Progenitor cell of endocrine pancreas (in vitro differentiated cells): ENCODE measurements around the gene AFDN. TPM values are rescaled to one million over a fixed set of nuclear protein-coding genes. Genes with fewer than 3 reads are reported as not detected.

Source experiments
- DNase-seq: peaks from one replicate; pipeline ENCODE4 v3.0.0; 2021; ENCODE audit warnings: low spot score; ENCODE audit not compliant: unreplicated experiment
- H3K27ac Mint-ChIP-seq: 2 replicates; pipeline ENCODE4 v1.8.0; 2021; ENCODE audit warnings: mild to moderate bottlenecking, moderate library complexity, mixed read lengths
- H3K27me3 Mint-ChIP-seq: 2 replicates; pipeline ENCODE4 v1.8.0; 2021; ENCODE audit warnings: mixed read lengths
- H3K36me3 Mint-ChIP-seq: 2 replicates; pipeline ENCODE4 v1.8.0; 2022; ENCODE audit warnings: mixed read lengths; ENCODE audit not compliant: insufficient read depth
- H3K4me1 Mint-ChIP-seq: 2 replicates; pipeline ENCODE4 v1.8.0; 2021; ENCODE audit warnings: low read depth, mixed read lengths
- H3K4me3 Mint-ChIP-seq: 2 replicates; pipeline ENCODE4 v1.8.0; 2021; ENCODE audit warnings: low read depth, mild to moderate bottlenecking, moderate library complexity, mixed read lengths
- H3K9me3 Mint-ChIP-seq: 2 replicates; pipeline ENCODE4 v1.8.0; 2021; ENCODE audit warnings: low read depth, mixed read lengths
- total RNA-seq: library from RNA; stranded (reverse); gene quantifications from 2 replicates; pipeline ENCODE4 v1.2.1, GENCODE V29; 2021
- TF ChIP-seq, protein P1 (sequence below): fragments of 200-600 bp; sonication (generic); IDR thresholded peaks from one replicate; pipeline ENCODE4 v1.5.0; 2021; ENCODE audit warnings: antibody characterized with exemption, mild to moderate bottlenecking; ENCODE audit not compliant: unreplicated experiment

The AFDN gene
- total RNA-seq, 1 donor from 2014 or later, result 423 TPM

DNA sequence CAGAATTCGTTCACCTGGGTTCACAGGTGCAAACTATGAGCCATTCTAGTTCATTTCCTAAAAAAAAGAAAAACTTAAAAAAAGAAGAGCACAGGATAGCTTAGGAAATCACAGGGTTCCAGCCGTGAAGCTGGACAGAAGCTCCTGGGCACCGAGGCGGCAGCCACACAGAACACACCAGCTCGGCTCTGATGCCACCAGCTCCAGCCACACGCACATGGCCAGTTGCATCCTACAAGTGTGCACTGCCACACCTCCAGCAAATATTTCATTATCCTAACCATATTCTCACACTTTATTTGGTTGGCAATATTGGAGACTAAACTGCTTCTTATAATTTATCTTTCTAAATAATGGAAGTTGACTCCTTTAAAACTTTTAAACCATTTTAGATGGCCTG, 26.2 kb upstream of the AFDN start:
- no peaks in the 10 kb centered on the region for H3K9me3 Mint-ChIP-seq
- peaks cover 20% of the 10 kb centered on the region for H3K4me1 Mint-ChIP-seq
- no peak for DNase-seq
- H3K4me3 Mint-ChIP-seq, result no peak overlapping the region
- no peak overlapping the region for H3K27ac Mint-ChIP-seq
- no peaks in the 10 kb centered on the region for H3K36me3 Mint-ChIP-seq
- TF ChIP-seq, protein P1, sequence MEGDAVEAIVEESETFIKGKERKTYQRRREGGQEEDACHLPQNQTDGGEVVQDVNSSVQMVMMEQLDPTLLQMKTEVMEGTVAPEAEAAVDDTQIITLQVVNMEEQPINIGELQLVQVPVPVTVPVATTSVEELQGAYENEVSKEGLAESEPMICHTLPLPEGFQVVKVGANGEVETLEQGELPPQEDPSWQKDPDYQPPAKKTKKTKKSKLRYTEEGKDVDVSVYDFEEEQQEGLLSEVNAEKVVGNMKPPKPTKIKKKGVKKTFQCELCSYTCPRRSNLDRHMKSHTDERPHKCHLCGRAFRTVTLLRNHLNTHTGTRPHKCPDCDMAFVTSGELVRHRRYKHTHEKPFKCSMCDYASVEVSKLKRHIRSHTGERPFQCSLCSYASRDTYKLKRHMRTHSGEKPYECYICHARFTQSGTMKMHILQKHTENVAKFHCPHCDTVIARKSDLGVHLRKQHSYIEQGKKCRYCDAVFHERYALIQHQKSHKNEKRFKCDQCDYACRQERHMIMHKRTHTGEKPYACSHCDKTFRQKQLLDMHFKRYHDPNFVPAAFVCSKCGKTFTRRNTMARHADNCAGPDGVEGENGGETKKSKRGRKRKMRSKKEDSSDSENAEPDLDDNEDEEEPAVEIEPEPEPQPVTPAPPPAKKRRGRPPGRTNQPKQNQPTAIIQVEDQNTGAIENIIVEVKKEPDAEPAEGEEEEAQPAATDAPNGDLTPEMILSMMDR, result no peak
- peaks cover 9% of the 10 kb centered on the region for H3K27me3 Mint-ChIP-seq

DNA sequence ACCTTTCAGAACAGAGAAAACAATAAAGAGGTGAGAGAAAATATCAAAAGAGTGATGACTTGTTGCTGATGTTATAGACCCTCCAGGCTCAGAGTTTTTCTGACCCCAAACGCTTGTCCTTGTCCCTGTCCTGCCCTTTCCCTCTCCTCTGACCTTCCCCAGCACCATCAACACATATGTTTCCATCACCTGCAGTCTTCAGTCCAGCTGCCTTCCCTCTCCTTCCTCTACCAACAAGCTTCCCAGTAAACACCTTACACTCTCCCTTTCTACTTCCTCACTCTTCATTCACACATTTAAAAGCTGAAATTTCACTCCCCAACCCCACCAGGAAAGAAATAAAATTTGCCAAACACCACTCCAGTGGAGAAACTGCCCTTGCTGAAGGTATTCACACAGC, 25.4 kb upstream of the AFDN start:
- H3K27ac Mint-ChIP-seq, result no peak overlapping the region
- TF ChIP-seq, protein P1, result no peak
- no peak overlapping the region for H3K4me3 Mint-ChIP-seq
- no peak for DNase-seq
- H3K36me3 Mint-ChIP-seq, result no peaks in the 10 kb centered on the region
- H3K9me3 Mint-ChIP-seq, result no peaks in the 10 kb centered on the region
- H3K4me1 Mint-ChIP-seq, result peaks cover 26% of the 10 kb centered on the region
- H3K27me3 Mint-ChIP-seq, result peaks cover 7% of the 10 kb centered on the region

DNA sequence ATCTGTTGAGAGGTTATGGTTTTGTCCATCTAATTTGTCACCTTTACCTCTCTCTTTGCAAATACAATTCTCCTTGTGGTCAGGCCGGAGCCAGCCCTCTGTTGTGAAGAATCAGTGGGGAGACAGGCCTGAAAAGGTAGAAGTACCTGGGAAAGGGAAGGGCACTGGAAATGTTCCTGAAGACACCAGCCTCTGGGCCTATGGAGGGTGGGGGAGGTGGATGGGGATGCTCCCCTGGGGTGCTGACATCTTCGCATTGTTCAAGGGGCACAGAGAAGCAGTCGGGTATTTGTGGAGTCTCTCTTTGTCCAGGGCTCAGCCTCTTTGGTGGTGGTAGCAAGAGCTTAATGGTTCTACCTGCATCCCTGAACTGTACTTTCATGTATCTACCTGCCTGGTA, 24.4 kb upstream of the AFDN start:
- Mint-ChIP-seq H3K4me1 (peaks cover 30% of the 10 kb centered on the region), H3K36me3 (no peaks in the 10 kb centered on the region), H3K27ac (no peak overlapping the region), H3K9me3 (no peaks in the 10 kb centered on the region), H3K27me3 (peaks cover 7% of the 10 kb centered on the region), H3K4me3 (no peak overlapping the region)
- no peak for DNase-seq
- TF ChIP-seq, protein P1, result no peak

DNA sequence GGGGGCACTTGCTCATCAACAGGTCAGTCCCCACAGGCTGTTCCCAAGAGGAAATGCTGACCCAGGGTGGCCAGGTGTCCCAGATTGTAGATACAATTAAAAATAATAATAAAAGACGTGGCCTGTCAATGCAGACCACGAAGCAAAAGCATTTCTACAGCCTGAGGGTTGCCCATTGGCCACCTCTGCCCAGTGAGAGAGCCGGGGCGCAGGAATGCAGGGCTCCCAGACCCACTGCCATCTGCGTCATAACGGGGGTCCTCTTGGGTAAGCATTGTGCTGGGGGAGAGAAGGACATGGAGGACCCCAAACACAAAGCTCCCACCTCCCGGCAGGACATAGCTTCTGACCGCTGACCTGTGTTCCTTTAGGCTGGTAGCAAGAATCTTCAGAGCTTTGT, 22.9 kb upstream of the AFDN start:
- Mint-ChIP-seq H3K4me1 (peaks cover 26% of the 10 kb centered on the region), H3K36me3 (no peaks in the 10 kb centered on the region), H3K27ac (no peak overlapping the region), H3K4me3 (no peak overlapping the region), H3K9me3 (no peaks in the 10 kb centered on the region), H3K27me3 (peaks cover 7% of the 10 kb centered on the region)
- DNase-seq, result no peak
- TF ChIP-seq, protein P1, result no peak

DNA sequence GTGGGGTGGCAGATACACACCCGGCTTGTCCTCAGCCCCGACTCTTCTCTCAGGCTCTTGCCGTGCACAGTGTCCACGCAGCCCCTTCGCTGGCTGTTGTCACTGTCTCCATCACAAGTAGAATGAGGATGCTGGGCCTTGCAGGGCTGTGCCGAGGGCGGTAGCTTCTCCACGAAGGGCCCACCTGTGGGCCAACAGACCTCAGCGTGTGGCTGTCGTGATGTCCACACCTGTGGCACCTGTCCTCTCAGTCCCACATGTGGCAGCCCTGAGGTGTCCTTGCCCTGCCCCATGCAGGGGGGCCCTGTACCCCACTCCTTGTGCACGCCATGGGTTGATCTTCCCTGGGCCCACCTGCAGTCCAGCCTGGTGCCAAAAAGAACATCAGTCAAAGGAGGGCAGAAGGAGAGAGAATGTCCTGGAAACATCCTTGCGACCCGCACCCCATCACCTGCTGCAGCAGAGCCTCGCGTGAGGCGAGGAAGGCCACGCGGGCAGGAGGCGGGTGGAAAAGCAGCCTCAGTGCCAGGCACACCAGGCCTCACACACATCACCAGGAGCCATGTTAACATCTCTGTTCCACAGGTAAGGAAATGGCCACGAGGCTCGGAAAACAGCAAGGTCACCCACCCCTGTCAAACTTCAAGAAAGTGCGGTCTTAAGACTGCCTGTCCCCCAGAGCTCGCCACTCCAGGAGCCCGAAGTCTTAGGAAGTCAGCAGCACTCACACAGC, 22.3 kb upstream of the AFDN start:
- TF ChIP-seq, protein P1, result no peak
- Mint-ChIP-seq H3K36me3 (no peaks in the 10 kb centered on the region), H3K27ac (no peak overlapping the region), H3K4me1 (peaks cover 23% of the 10 kb centered on the region), H3K9me3 (no peaks in the 10 kb centered on the region), H3K4me3 (no peak overlapping the region), H3K27me3 (peaks cover 7% of the 10 kb centered on the region)
- DNase-seq, result no peak
